Mucosa of descending colon (tissue), 3 donors: ENCODE measurements around the gene MRPS9. TPM values are rescaled to one million over a fixed set of nuclear protein-coding genes. Genes with fewer than 3 reads are reported as not detected.

Source experiments
- ATAC-seq: fragments of 200-7000 bp; cut with Tn5 transposase; one replicate; pipeline ENCODE4 v1.9.1; 2020; ENCODE audit warnings: mild to moderate bottlenecking, moderate library complexity
- DNase-seq, 3 donors: peaks; one replicate each; pipeline ENCODE4 v3.0.0-alpha.2; 2020
- H3K36me3 ChIP-seq: fragments of 200-600 bp; one replicate; pipeline ENCODE4 v1.8.0; 2021; ENCODE audit warnings: low read depth, mild to moderate bottlenecking
- H3K4me1 ChIP-seq: fragments of 200-600 bp; one replicate; pipeline ENCODE4 v1.8.0; 2021; ENCODE audit warnings: low read depth, mild to moderate bottlenecking
- H3K4me3 ChIP-seq: fragments of 200-600 bp; one replicate; pipeline ENCODE4 v1.8.0; 2021; ENCODE audit warnings: mild to moderate bottlenecking
- H3K9me3 ChIP-seq: fragments of 200-600 bp; one replicate; pipeline ENCODE4 v1.8.0; 2021; ENCODE audit warnings: mild to moderate bottlenecking
- CTCF ChIP-seq: fragments of 200-600 bp; IDR thresholded peaks from one replicate; pipeline ENCODE4 v1.8.0; 2022; ENCODE audit warnings: antibody characterized with exemption, mild to moderate bottlenecking
- intact Hi-C, 2 donors: fragments of 100-400 bp; cut with DNase I in 1 of 2; cut with micrococcal nuclease in 1 of 2; formaldehyde crosslinking; loops; one replicate each; pipeline versions ENCODE4 v1.11.0 to v1.11.1; 2022; cut with DNase I, micrococcal nuclease
- long read RNA-seq, 2 donors: library from polyadenylated mRNA; unstranded; transcript quantifications; one replicate each; pipeline ENCODE4 v2.0.0, GENCODE V29; 2019 to 2021
- total RNA-seq, 3 donors: library from RNA; stranded (reverse); fragmentation: NEBNext Ultra II Directional in 2 of 3; extraction: Animal tissue kit (Norgen Biotek cat#: 25700) in 2 of 3; gene quantifications; one replicate each; pipeline versions ENCODE4 v1.2.1 to v1.2.4, GENCODE V29; 2021 to 2023
- donor health status: DM: no; HTN: no; CAD: no; lungs with moderate emphysema.
- donor health status: DM: no; HTN: no; CAD: no.
- donor health status: DM: no; HTN: yes; CAD: no.

The MRPS9 gene
- 10 to 100 TPM; 20.5 to 29.6 (median 22.6) TPM for total RNA-seq
- long read RNA-seq, donor 1, transcript MRPS9-201 (11 exons, 1,500 nt): major isoform, 35 of 42 reads
- long read RNA-seq, donor 1, partial matches to known transcripts: 1 of 42 reads
- long read RNA-seq, donor 1, other reads (novel, unspliced or antisense): 6 of 42 reads
- long read RNA-seq, donor 2, transcript MRPS9-201 (11 exons, 1,500 nt): major isoform, 31 of 38 reads
- long read RNA-seq, donor 2, partial matches to known transcripts: 3 of 38 reads
- long read RNA-seq, donor 2, other reads (novel, unspliced or antisense): 4 of 38 reads

GRCh38 chr2:105037572-105038382, at the start of gene MRPS9:
TSS of gene MRPS9 (plus strand) at chr2:105038069. CDS start at chr2:105038093, 24 bp downstream.
- Histone ChIP-seq H3K9me3 (no peaks in the 10 kb centered on the region), H3K4me1 (no peaks in the 10 kb centered on the region), H3K4me3 (peak within 1 kb of the TSS; percentile 71), H3K36me3 (no peaks in the 10 kb centered on the region)
- DNase-seq (peak; percentile 99), ATAC-seq (peak; percentile 100)
- intact Hi-C loops: no loop called here
- TF ChIP-seq CTCF: no peak

GRCh38 chr2:105005181-105005951, 32.5 kb upstream of the MRPS9 start:
- Histone ChIP-seq H3K9me3 (no peaks in the 10 kb centered on the region), H3K4me3 (no peak overlapping the region), H3K36me3 (no peaks in the 10 kb centered on the region), H3K4me1 (no peaks in the 10 kb centered on the region)
- no peak for TF ChIP-seq CTCF
- intact Hi-C loops: no loop called here
- DNase-seq (no peak), ATAC-seq (no peak)

- ATAC-seq (no peak), DNase-seq (no peak)
- TF ChIP-seq CTCF: no peak
- no peaks in the 10 kb centered on the region for H3K9me3 ChIP-seq
- H3K4me1 ChIP-seq: no peaks in the 10 kb centered on the region
- no peaks in the 10 kb centered on the region for H3K36me3 ChIP-seq
- intact Hi-C loops: no loop called here
- no peak overlapping the region for H3K4me3 ChIP-seq
Measured at GRCh38 chr2:105007367-105007766, 30.5 kb upstream of the MRPS9 start.

GRCh38 chr2:105032476-105032875, 5.4 kb upstream of the MRPS9 start:
- no peaks in the 10 kb centered on the region for H3K4me1 ChIP-seq
- no peak for TF ChIP-seq CTCF
- intact Hi-C loops: no loop called here
- ATAC-seq: no peak
- no peaks in the 10 kb centered on the region for H3K9me3 ChIP-seq
- DNase-seq: no peak
- H3K4me3 ChIP-seq: no peak overlapping the region
- no peaks in the 10 kb centered on the region for H3K36me3 ChIP-seq

GRCh38 chr2:105034170-105034569, 3.7 kb upstream of the MRPS9 start:
- no peak for ATAC-seq
- Histone ChIP-seq H3K9me3 (no peaks in the 10 kb centered on the region), H3K4me3 (no peak overlapping the region), H3K36me3 (no peaks in the 10 kb centered on the region), H3K4me1 (no peaks in the 10 kb centered on the region)
- intact Hi-C loops: no loop called here
- TF ChIP-seq CTCF: no peak
- DNase-seq: no peak
